Ishikawa (cell line): Measurements from ENCODE around the gene SSUH2.

ENCODE experiments used
- CEBPB ChIP-seq: IDR thresholded peaks from 2 replicates; pipeline ENCODE4 v1.6.1; 2012
- CREB1 ChIP-seq: IDR thresholded peaks from 2 replicates; pipeline ENCODE4 v1.6.1; 2012; ENCODE audit warnings: low read depth
- EGR1 ChIP-seq: IDR thresholded peaks from 2 replicates; pipeline ENCODE4 v1.6.1; 2012
- EP300 ChIP-seq: IDR thresholded peaks from 2 replicates; pipeline ENCODE4 v1.6.1; 2012; ENCODE audit warnings: borderline replicate concordance
- FOXM1 ChIP-seq: IDR thresholded peaks from 2 replicates; pipeline ENCODE4 v1.6.1; 2012; ENCODE audit warnings: low read depth, borderline replicate concordance
- NFIC ChIP-seq: IDR thresholded peaks from 2 replicates; pipeline ENCODE4 v1.6.1; 2012
- RAD21 ChIP-seq: IDR thresholded peaks from 2 replicates; pipeline ENCODE4 v1.6.1; 2012; ENCODE audit warnings: low read depth
- REST ChIP-seq: IDR thresholded peaks from 2 replicates; pipeline ENCODE4 v1.6.1; 2012; ENCODE audit warnings: low read depth, mild to moderate bottlenecking
- TAF1 ChIP-seq: IDR thresholded peaks from 2 replicates; pipeline ENCODE4 v1.6.1; 2012; ENCODE audit warnings: low read depth, mild to moderate bottlenecking
- TCF12 ChIP-seq: IDR thresholded peaks from 2 replicates; pipeline ENCODE4 v1.6.1; 2012; ENCODE audit warnings: low read depth
- TEAD4 ChIP-seq: IDR thresholded peaks from 2 replicates; pipeline ENCODE4 v1.6.1; 2012
- YY1 ChIP-seq: IDR thresholded peaks from 2 replicates; pipeline ENCODE4 v1.6.1; 2012; ENCODE audit warnings: low read depth
- ZBTB7A ChIP-seq: IDR thresholded peaks from 2 replicates; pipeline ENCODE4 v1.6.1; 2012; ENCODE audit warnings: low read depth
- TF ChIP-seq, protein P1 (sequence below): IDR thresholded peaks from 2 replicates; pipeline ENCODE4 v1.6.1; 2012
- TF ChIP-seq, protein P2 (sequence below): IDR thresholded peaks from 2 replicates; pipeline ENCODE4 v1.6.1; 2012

The SSUH2 gene

DNA sequence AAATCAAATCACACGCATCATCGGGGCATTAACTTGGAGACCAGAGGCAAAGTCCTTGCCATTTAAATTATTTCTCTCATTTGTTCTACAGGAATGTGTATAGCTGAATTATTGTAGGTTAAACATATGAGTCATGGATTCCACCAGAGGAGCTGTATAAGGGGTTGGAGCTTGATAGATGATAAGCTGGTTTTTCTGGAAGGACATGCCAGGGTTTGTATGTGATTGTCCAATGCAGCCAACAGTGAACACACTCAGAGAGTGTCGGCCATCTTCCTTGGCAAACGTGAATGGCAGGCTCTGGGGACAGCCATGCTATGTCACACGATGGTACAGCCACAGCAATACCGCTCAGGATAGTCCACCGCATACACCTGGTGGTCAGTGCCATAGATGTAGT is 25.1 kb downstream of the SSUH2 start:
- TF ChIP-seq ZBTB7A (no peak), RAD21 (no peak), TAF1 (no peak), CEBPB (no peak), EGR1 (no peak), REST (no peak), CREB1 (no peak), TEAD4 (peak; percentile 33; the same call in 1 of the 2 replicates), NFIC (no peak), TCF12 (no peak), YY1 (peak; percentile 63), EP300 (no peak)
- TF ChIP-seq, protein P1, sequence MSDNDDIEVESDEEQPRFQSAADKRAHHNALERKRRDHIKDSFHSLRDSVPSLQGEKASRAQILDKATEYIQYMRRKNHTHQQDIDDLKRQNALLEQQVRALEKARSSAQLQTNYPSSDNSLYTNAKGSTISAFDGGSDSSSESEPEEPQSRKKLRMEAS: no peak
- TF ChIP-seq, protein P2, sequence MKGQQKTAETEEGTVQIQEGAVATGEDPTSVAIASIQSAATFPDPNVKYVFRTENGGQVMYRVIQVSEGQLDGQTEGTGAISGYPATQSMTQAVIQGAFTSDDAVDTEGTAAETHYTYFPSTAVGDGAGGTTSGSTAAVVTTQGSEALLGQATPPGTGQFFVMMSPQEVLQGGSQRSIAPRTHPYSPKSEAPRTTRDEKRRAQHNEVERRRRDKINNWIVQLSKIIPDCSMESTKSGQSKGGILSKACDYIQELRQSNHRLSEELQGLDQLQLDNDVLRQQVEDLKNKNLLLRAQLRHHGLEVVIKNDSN: no peak

- TF ChIP-seq CREB1 (no peak), FOXM1 (no peak), REST (no peak), RAD21 (no peak), TCF12 (no peak), EGR1 (no peak), CEBPB (no peak)
- TF ChIP-seq, protein P2: no peak
Measured at GRCh38 chr3:8618950-8619349, 25.6 kb downstream of the SSUH2 start.

- no peak for TF ChIP-seq CEBPB
- TF ChIP-seq NFIC: no peak
- TF ChIP-seq ZBTB7A: no peak
- TF ChIP-seq EP300: no peak
- no peak for TF ChIP-seq CREB1
- TF ChIP-seq EGR1: no peak
- TF ChIP-seq, protein P1: no peak
- TF ChIP-seq TCF12: no peak
- no peak for TF ChIP-seq REST
- TF ChIP-seq FOXM1: no peak
- no peak for TF ChIP-seq YY1
- TF ChIP-seq, protein P2: no peak
- no peak for TF ChIP-seq TEAD4
- no peak for TF ChIP-seq TAF1
- no peak for TF ChIP-seq RAD21
Measured at GRCh38 chr3:8617921-8618320, 26.7 kb downstream of the SSUH2 start.

DNA sequence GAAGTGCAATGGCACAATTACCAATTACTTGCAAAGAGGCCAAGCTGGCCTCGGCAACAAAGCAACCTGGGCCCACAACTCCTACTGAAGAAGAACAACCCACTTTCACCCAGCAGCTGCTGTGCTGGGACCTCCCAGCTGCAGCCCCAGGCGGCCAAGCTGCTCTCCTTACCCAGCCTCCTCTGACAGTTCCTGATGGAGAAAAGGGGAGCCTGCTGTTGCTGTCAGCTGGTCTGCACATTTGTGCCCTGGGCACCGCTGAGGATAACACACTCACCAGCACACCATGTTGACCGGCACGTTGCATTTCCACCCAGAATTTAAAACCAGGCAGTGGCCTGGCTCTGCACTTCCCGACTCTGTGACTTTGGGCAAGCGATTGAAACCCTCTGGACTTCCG is 33.6 kb downstream of the SSUH2 start:
- no peak for TF ChIP-seq CEBPB
- TF ChIP-seq RAD21: no peak
- TF ChIP-seq EGR1: no peak
- TF ChIP-seq TCF12: no peak
- no peak for TF ChIP-seq REST
- no peak for TF ChIP-seq NFIC
- TF ChIP-seq ZBTB7A: no peak
- TF ChIP-seq, protein P1: no peak
- no peak for TF ChIP-seq EP300
- no peak for TF ChIP-seq YY1
- no peak for TF ChIP-seq TAF1
- TF ChIP-seq FOXM1: no peak
- TF ChIP-seq CREB1: no peak
- TF ChIP-seq, protein P2: no peak
- TF ChIP-seq TEAD4: no peak
